Activated CD4-positive, CD25-positive, alpha-beta regulatory T cell treated with anti-CD3 and anti-CD28 coated beads, Interleukin-2, amount 50 U/mL, for 24 hours (primary cell): ENCODE data around the gene DNAH5.

Experiments
- ATAC-seq, 2 donors: fragments of 150-1000 bp; cut with Tn5 transposase; one replicate each; pipeline ENCODE4 v1.10.0; 2021; ENCODE audit warnings: mild to moderate bottlenecking in 1 of 2, moderate library complexity in 1 of 2

The DNAH5 gene

DNA sequence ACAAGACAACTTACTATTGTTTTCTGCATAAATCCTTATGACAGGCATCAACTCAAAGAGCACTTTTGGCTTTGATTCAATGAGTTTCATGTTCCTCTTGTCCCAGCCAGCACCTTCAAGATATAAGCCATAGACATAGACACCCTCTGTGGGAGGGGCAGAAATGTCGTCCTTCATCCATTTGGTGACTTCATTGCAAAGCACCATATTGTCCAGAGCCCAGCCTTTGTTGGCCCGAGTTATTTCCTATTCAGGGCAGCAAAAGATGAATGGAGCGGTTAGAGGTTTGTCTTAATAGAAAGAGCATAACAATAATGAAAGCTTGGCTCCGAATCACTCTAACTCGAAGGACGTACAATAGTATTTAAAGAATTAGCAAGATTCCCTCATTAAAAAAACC is 243.9 kb downstream of the DNAH5 start:
- no peak for ATAC-seq

DNA sequence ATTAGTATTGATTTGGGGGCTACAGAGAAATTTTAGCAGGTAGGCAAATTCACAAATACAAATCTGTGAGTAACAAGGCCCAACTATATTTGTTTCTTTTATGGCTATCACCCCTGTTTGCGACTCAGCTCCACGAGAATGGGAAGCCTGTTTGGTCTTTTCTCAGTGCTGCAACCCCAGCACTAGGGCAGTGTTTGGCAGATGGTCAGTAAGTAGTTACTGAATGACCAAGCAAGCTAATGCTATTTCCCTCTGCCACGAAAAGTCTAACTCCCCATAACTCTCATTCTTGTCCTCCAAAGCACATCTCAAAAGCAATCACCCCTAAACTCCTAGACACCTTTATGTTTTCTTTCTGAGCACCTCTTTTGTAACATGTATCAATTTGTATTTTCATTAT is 245.6 kb downstream of the DNAH5 start:
- no peak for ATAC-seq

- ATAC-seq = no peak
Observed at GRCh38 chr5:13695076-13695712, 249.3 kb downstream of the DNAH5 start.

GRCh38 chr5:13692172-13692571 is 252.3 kb downstream of the DNAH5 start:
- no peak for ATAC-seq

DNA sequence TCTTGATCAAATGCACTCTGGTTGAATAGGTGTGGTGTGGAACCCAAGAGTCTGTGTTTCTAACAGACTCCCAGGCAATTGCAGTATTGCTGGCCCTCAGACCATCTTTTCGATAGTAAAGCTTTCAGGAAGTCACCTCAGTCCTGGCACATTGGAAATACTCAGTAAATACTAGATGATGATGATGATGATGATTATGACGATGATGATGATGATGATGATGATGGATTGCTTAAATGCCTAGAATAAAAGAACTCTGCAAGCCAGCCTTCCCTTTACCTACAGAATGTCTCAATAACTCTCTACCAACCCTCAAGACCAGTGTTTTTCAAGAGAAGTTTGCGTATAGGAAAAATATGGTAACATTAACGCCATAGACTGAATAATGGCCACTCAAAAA is 268.0 kb downstream of the DNAH5 start:
- no peak for ATAC-seq

- no peak for ATAC-seq
Observed at GRCh38 chr5:13674391-13674790, 270.1 kb downstream of the DNAH5 start.

DNA sequence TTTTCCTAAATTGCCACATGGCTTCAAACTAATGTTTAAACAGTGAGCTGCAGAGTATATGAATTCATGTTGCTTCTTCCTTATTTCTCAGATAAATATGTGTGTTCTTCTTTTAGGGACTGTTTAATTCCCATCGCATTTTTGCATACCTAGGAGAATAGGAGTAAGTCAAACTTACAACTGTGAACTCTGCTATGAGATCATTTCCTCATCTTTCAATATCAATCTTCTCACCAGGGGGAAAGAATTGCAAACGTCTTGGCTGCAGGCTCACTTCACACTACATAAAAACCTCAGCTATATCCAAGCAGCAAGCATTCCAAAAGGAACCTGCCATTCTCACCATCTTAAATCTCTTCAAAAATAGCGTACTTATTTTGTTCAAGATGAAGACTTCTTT is 271.0 kb downstream of the DNAH5 start:
- no peak for ATAC-seq

DNA sequence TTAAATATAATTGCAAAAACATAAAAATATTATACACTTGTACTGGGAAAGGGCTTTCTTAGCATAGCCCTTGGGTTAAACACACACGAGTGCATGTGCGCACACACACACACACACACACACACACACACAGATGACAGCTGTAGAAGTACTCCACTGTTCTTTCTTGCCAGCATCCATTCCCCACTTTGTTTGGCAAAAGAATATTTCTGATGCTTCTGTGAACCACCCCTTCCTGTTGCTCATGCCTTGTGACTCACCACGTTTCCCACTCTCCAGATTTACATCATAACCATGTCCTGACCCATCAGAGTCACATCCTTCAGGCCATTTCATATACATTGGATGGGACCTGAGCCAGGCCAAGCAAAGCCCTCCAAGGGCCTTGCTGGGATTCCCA is 280.1 kb downstream of the DNAH5 start:
- ATAC-seq = no peak

- no peak for ATAC-seq
Observed at GRCh38 chr5:13662626-13663025, 281.9 kb downstream of the DNAH5 start.

DNA sequence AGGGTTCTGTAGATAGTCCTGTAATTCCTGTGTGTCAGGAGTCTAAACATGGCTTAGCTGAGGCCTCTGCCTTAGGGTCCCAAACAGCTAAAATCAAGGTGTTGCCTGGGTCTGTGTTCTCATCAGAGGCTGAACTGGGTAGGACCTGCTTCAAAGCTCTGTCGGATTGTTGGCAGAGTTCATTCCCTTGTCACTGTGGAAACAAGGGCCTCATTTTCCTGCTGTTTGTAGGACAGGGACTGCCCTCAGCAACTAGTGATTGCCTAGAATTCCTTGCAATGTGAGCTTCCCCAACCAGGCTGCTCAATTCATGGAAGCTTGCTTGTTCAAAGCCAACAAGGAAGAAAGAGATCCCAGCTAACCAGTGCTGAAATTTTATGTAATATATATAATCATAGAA is 283.2 kb downstream of the DNAH5 start:
- ATAC-seq = no peak

GRCh38 chr5:13660072-13660471 is 284.4 kb downstream of the DNAH5 start:
- no peak for ATAC-seq

DNA sequence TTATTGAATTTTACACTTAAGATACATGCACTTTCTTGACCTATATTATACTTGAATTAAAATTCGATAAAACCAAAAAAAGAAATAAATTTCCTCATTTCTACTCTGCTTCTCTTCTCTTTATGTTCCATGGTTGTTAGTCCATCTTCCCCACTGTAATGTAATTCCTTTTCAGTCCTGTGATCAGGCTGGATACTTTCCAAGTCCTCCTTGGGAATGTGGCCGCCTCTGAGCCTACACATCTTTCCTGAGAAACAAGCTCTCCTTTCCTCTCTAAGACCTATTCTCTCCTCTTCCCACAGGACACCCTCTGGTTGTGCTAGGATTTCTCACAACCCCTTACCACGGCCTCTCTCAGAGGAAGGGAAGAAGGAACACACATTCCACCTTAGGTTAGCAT is 285.1 kb downstream of the DNAH5 start:
- ATAC-seq = no peak

- no peak for ATAC-seq
Observed at GRCh38 chr5:13658761-13659160, 285.7 kb downstream of the DNAH5 start.

- ATAC-seq = no peak
Observed at GRCh38 chr5:13658152-13658551, 286.3 kb downstream of the DNAH5 start.

GRCh38 chr5:13653709-13654108 is 290.8 kb downstream of the DNAH5 start:
- no peak for ATAC-seq

GRCh38 chr5:13649656-13650055 is 294.8 kb downstream of the DNAH5 start:
- ATAC-seq = no peak

DNA sequence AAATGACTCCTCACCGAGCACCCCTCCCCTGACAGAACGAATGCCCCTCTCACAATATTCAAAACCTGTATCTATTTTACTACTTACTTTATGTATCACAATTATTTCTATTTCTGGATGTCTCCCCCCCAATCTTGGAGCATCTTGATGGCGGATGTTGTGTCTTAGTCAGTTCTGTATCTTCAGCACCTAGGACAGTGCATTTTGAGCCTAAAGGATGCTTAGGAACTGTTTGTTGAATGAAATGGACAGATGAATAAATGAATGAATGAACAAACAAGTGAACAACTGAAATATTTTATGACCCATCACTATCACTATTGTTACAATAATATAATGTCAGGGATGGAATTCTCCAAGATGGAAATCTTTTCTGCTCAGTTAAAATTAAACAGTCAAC is 295.7 kb downstream of the DNAH5 start:
- no peak for ATAC-seq

- ATAC-seq = no peak
Observed at GRCh38 chr5:13643734-13644133, 300.8 kb downstream of the DNAH5 start.

GRCh38 chr5:13643196-13643595 is 301.3 kb downstream of the DNAH5 start:
- ATAC-seq = no peak
